ENCODE results near the gene ADPRS.
A peak's percentile ranks its signal among the peaks of the same experiment; 100 is the strongest.

The ADPRS gene

DNA sequence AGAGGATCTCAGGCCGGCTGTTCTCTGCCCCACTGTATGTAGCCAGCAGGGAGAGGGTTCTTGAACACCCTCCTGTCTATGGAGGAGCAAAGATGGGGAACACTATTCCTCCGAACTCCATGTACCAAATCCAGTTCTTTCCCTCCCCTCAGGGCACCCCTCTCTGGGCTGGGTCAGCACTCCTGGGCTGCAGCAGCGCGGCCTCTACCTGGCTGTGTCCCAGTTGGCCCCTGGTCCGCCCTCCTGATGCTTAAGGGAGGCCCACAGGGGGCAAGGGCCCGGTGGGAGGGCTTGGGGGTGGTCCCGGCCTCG lies 471 bp upstream of the ADPRS start:
- DNase-seq: no peak

DNA sequence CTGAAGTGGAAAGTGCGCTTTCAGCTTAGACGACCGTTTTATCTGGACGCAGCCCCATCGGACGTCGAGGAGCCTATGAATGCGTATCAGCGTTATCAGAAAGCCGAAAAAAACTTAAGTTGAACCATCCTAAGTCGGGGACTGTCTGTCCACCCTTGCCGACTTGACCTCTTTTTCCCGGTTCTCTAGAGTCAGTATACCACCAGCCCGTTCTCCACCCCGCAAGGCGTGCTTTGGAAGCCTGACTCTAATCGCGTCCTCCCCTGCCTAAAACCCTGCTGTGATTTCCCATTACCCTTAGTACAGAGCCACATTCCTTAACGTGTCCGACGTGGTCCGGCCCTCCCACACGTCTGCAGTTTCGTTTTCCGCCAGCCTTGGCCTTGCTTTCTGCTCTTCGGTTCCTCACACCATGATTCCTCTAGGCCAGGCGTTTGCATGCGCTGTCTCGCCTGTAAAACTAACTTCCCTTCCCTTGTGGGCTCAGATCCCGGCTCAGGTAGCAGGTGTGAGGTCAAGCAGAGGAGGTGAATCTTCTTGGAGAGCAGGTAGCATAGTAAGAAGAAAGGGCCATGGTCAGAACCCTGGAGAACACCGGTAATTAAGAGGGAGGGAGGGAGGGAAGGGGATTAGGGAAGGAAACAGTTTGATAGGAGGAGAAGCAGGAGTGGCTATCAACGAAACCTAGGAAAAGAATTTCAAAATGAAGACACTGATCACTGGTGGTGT lies 865 bp downstream of the ADPRS start:
- DNase-seq: peak; percentile 36

DNA sequence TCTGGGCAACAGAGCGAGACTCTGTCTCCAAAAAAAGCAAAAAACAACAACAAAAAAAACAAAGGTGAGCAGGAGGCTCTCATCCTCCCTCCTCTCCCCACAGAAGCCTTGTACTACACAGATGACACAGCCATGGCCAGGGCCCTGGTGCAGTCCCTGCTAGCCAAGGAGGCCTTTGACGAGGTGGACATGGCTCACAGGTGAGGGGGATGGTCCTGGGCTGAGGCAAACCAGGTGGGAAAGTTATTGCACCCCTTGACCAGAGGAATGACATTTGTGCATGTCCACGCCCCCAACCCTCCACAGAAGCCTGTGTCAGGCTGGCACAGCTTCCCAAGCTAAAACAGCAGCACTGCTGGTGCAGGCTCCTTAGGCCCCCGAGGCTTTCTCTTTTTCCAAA lies 2.4 kb downstream of the ADPRS start:
- DNase-seq: no peak

DNA sequence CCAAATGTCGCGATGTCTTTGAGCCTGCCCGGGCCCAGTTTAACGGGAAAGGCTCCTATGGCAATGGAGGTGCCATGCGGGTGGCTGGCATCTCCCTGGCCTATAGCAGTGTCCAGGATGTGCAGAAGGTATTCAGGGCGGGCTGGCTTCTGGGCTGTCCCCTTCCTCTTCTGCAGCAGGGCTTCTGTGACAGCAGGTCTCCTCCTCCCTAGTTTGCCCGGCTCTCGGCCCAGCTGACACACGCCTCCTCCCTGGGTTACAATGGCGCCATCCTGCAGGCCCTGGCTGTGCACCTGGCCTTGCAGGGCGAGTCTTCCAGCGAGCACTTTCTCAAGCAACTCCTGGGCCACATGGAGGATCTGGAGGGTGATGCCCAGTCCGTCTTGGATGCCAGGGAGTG lies 3.0 kb downstream of the ADPRS start:
- DNase-seq: no peak

DNA sequence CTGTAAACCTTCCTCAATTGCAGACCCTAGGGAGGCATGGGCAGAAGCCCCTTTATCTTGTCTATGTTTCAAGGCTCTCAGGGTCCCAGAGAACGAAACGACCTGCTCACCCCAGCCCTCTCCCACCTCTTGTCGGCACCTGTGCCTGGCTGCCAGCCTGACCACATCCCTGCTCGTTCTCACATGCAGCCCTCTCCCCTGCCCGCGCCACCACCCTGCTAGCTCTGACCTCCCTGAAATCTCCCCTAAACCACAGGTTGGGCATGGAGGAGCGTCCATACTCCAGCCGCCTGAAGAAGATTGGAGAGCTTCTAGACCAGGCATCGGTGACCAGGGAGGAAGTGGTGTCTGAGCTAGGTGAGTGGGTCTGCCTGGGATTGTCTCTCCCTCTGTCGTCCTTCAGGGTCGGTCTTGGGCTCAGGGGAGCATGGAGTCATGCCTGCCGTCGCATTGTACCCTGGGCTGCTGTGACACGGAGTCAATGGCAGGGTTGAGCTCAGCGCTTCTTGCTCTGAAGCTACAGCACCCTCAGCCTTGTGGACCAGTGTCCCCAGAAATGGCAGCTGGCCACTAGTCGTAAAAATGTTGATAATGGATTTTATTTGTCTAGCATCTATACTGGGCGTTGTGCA lies 3.6 kb downstream of the ADPRS start:
- DNase-seq: no peak

DNA sequence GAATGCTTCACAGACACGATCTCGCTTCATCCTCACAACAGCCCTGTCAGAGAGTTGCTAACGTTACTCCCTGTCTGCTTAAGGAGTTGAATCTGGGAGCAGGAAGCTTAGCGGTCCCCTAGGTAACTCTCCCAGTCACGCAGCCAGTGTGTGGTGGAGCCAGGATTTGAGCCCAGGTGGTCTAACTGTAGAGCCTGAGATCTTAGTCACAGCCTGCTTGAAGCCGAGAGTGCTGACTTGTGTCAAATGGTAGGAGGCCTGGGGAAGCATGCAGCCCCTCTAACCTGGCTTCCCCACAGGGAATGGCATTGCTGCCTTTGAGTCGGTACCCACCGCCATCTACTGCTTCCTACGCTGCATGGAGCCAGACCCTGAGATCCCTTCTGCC lies 4.1 kb downstream of the ADPRS start:
- DNase-seq: no peak

DNA sequence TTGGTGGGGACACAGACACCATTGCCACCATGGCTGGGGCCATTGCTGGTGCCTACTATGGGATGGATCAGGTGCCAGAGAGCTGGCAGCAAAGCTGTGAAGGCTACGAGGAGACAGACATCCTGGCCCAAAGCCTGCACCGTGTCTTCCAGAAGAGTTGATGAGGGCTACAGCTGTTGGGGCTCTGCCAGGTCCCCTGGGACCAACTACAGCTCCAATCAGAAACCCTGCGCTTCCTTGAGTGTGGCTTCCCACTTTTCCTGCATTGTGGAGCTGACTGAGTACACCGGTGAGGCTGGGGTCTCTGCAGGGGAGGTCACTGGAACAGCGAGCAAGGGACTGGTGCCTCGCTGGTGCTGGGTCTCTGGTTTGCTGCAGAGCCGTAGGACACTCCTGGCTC lies 4.5 kb downstream of the ADPRS start:
- DNase-seq: no peak

DNA sequence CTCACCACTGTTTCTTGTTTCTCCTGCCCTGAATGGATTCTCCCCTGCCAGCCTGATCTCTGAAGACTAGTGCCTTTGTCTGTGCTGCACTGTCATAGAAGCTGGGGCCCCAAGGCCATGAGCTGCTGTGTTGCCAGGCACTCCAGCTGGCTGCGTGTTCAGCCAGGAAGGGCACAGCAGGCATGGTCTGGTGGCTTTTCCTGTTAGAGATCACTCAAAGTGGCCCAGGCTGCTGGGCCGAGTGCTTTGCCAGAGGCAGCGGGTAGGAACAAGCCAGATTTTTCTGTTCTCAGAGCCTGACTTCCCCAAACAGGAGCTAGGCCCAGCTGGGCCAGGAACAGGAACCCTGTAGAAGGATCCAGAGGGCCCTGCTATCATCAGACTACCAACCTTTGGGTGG lies 5.2 kb downstream of the ADPRS start:
- no peak for DNase-seq

DNA sequence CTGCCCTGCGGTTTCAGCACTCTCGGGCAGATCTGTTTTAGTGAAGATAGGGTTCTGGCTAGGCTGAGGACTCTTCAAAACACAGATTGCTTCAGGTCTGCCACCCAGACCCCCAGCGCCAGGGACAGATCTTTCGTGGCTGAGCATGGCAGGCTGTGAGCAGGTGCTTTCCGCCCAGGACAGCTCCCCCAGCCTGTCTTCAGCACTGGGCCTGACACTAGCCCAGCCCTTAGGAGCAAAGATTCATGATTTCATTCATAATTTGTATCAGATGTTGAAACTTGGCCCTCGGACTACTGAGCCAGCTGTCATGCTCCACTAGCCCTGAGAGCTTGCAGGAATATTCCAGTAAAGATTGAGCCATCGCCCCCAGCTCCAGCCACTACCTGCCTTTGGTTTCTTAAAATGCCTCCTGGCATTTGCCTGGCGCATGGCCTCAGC lies 5.9 kb downstream of the ADPRS start:
- DNase-seq: no peak

DNA sequence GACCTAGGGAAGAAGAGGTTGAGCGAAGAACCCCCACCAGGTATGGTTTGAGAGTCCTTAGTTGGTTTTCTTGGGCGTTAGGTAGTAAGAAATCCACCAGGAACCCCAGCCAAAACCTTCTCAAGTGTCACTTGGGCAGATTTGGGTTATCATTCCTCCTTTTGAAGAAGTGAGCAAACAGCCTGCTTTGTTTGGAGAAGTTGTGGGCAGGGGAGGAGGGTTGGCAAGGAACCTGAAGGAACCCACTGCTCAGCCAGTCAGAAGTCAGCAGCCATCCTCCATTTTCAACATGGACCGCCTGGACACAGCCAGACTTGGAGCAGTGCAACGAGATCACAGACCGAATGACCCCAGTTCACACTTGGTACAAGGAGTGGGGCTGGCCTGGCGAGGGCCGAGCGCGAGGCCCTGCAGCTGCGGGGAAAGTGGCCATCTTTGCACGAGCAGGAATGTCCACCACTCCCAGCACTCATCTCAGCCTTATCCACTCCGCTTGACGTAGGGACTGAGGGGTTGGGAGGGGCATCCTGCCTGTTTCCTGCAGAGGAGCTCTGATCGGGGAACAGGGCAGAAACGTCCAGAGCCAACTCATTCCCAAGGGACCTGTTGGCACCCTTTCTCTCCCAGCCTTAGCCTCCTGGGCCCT lies 7.2 kb downstream of the ADPRS start:
- peak; percentile 49 for DNase-seq

DNA sequence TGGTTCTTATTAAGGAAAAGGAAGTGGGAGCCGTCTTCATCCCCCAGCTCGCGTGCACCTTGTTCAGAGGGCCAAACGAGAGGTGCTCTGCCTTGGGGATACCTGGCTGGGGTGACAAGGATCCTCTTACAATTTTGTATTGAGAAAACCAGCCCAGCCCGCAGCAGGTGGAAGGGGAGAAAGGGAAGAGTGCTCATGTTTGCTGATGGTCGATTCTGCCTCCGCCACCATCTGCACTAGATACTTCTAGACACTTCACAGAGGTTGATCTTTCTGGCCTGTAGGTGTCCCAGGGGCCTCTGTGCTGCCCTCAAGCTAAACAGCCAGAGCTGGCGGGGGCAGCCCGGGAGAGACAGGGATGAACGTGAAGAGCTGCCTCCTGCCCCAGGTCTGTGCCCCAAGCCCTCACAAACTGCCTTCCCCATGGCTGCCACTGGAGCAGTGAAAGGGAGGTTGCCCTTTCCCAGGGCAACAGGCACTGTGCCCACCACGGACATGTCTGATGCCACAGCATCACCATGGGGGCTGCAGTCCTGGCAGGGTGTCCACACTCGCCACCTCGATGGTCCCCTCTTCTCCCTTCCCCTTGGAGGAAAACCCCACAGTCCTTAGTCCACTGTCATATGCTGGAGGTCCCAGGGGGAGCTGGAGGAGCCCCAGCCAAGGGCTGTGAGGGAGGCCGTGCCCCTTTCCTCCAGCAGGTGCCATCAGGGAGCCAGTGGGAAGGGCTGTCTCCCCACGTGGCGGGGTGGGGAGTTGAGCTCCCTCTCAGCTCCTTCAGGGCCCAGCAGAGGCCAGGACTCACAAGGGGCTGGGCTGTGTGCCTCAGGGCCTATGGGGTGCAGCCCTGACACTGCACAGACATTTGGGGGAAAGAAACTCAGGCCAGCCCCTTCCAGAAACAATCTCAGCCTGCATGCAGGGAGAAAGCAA lies 8.1 kb downstream of the ADPRS start:
- DNase-seq: peak; percentile 61

DNA sequence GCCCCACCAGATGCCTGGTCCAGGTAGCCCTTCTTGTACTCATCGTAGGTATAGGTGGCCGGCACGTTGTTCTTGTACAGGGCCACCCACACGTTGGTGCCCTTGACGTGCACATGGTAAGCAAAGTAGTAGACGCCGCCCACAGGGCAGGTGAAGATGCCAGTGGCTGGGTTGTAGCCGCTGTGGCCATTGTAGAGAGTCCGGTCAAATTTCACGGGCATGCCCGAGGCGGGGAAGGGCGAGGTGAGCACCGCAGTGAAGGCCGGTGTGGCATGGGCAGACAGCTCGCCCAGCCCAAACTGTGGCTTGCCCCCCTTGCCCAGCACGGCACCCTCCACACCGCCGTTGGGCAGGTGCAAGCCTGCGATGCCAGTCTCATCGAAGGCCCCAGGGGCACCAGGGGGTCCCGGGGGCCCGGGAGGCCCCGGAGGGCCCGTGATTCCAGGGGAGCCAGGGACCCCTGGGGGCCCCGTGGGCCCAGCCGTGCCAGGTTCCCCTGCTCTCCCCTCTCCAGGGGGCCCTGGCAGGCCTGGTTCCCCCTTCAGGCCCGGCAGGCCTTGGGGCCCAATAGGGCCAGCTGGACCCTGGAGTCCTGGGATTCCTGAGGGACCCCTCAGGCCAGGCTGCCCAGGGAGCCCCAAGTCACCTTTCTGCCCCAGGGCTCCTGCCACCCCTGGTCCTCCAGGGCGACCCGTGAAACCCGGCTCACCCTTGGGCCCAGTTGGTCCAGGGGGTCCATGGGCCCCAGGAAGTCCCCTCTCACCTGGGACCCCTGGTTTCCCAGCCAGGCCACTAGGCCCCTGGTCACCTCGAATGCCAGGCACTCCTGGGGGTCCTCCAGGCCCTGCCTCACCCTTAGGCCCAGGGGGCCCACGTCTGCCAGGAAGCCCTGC lies 9.2 kb downstream of the ADPRS start:
- no peak for DNase-seq

DNA sequence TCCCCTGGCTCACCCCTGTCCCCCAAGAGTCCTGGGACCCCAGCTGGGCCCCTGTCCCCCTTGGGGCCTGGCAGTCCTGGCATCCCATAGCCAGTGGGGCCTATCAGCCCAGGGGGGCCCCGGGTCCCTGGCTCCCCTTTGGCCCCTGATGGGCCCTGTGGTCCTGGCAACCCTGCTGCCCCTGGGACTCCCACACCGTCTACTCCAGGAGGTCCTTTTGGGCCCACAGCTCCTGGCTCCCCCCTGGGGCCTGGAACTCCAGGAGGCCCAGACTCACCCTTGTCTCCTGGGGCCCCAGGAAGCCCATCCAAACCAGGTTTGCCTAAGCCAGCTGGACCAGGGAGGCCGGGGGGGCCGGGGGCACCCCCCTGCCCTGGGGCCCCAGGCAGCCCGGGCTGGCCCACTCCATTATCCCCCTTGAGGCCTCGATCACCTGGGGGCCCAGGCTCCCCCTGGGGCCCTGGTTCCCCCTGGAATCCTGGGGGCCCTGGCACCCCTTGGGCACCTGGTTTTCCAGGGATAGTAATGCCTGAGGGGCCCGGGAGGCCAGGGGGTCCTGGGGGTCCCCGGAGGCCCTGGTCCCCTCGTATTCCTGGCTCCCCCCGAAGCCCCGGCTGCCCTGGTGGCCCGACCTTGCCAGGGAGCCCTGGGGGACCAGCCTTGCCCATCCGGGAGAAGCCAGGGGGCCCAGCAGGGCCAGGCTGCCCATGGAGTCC lies 10.1 kb downstream of the ADPRS start:
- DNase-seq: no peak

DNA sequence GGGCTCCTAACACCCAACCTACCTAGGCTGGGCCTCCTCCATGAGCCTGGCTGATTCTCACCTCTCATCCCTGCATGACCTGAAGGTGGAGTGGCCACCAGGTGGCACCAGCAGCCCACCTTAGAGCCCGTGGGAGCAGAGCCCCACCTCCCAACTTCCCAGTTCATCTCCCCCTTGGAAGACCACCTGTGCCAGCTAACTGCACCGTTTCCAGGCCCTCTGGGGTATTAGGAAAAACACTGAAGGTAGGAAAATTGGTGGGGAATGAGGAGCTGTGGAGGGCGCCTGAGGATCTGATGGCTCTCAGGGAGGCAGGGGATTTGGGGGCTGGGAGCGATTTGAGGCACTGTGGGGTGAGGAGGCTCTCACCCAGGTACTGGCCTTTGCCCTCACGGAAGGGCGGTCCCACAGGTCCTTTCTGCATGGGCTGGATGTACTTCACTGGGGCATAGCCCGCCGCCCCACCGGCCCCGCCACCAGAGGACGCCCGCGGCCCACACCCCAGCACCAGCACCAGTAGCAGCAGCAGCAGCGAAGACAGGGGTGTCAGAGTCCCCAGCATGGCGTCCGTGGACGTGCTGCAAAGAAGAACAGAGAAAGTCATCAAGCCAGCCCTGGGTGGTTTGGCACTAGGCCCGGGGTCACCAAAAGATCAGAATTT lies 11.1 kb downstream of the ADPRS start:
- DNase-seq: peak; percentile 87

DNA sequence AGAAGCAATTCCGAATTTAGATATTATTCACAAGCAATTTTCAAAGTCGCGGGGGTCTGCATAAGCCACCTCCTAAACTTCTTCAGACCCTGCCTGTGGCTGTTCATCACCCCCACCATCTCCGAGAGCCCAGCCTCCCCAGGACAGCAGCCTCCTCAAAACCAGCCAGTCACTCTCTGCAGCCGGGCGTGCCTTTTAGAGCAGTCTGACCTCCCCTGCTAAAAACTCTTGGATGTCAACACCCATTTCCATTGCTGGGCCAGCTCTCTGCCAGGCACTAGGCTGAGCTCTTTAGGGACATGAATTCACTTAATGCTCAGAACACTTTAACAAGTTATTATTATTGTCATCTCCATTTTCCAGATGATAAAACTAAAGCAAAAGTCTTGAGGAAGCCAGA lies 11.7 kb downstream of the ADPRS start:
- DNase-seq: peak; percentile 41

DNA sequence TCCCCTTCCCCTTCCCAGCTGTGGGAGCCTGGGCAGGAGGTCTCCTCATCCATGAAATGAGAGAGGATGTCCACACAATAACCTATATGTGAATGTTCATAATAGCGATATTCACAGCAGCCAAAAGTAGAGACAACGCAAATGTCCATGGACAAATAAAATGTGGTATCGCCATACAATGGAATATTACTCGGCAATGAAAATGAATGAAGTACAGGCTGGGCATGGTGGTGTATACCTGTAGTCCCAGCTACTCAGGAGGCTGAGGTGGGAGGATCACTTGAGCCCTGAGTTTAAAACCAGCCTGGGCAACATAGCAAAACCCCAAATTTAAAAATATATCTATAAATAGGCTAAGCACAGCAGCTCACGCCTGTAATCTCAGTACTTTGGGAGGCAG lies 12.9 kb downstream of the ADPRS start:
- DNase-seq: no peak

DNA sequence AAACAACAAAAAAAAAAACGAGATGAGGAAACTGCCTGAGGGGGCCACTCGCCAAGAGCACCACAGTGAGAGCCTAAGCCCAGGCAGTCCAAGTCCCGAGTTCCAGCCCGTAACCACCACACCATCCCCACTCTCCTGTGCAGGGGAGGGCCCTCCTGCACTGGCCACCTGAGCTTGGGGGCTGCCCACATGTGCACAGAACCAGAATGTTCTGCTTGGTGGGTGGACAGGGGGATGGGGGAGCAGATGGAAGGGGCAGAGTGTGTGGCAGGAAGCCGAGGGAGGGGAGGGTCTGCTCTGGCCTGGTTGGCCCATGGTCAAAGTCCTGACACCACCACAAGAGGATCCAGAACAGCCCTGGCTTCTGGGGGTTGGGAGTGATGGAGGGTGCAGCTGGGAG lies 17.6 kb downstream of the ADPRS start:
- no peak for DNase-seq

DNA sequence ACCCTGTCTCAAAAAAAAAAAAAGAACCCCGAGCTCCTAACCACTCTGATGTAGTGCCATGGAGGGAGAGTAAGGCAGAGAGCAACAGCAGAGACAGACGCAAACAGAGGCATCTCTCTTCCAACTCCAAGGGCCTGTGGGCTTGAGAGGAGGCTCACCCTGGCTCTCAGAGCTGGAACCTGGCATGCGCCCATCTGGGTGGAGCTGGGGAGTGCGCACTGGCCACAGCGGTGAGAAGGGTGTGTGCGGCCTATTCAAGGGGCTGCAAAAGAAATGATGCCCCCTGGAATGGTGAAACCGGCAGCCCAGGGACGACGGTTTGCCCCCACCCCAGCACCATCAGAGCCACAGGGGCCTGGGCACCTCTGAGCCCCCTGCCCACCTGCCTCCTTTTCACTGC lies 18.7 kb downstream of the ADPRS start:
- no peak for DNase-seq

DNA sequence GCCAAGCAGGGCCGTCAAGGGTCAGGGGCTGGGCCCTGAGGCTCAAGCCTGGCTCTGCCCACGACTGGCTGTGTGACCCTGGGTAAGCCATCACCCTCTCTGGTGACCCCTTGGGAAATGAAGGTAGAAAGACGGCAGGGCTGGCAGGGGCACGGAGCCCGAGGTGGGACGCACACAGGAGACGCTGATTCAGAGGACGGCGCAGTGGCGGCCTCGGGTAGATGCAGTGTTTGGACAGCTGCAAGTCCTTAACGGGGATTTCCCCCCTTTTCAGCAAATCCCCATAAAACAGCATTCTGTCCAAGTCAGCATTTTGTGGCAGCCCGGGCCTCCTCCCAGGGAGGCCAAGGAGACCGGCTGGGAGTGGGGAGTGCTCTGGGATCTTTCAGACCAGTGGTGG lies 19.6 kb downstream of the ADPRS start:
- no peak for DNase-seq

DNA sequence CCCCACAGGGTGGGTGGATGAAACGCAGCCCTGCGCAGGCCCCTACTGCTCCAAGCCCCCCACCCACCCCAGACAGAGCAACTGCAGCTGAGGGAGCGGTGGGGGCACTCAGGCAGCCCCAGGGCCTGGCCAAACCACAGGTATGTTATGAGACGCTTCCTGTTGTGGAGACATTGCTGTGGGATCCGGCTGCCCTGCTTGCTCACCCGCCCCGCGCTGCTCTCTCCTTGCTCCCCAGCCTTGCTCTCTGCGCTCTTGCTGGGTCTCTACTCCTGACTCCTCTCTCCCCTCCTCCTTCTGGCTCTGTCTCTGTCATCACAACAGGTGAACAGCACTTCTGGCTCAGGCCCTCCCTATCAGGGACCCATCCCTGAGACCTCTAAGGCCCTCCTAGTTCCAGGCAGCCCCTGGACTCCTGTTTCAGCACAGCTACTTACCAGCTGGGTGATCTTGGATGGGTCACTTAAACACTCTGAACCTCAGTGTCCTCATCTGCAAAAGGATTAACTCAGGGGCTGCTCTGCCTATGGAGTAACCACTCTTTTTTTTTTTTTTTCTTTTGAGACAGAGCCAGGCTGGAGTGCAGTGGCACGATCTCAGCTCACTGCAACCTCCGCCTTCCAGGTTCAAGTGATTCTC lies 20.5 kb downstream of the ADPRS start:
- peak; percentile 35 for DNase-seq

DNA sequence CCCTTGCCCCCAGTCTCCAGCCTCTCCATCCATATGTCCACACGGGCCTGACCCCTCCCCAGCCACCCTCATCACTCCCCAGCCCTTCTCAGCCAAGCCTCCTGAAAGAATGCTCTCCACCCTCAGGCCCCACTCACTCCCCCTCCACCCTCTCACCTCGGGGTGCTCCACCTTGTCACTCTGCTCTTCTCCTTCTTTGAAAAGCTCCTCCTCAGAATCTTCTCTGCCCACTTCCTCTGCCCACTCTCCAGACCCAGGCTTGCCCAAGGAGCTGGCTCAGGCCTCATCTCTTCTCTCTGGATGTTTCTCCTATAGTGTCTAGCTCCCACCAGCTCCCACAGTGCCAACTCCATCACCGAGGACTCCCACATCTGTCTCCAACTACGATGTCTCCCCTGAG lies 22.5 kb downstream of the ADPRS start:
- DNase-seq: no peak
